GM18868 (cell line): ENCODE data around the gene MCOLN3.

Experiments used
- ATAC-seq: cut with Tn5 transposase; IDR thresholded peaks from one replicate; pipeline ENCODE4 v1.9.1; 2021; ENCODE audit warnings: mild to moderate bottlenecking, moderate library complexity; ENCODE audit not compliant: unreplicated experiment

The MCOLN3 gene, protein sequence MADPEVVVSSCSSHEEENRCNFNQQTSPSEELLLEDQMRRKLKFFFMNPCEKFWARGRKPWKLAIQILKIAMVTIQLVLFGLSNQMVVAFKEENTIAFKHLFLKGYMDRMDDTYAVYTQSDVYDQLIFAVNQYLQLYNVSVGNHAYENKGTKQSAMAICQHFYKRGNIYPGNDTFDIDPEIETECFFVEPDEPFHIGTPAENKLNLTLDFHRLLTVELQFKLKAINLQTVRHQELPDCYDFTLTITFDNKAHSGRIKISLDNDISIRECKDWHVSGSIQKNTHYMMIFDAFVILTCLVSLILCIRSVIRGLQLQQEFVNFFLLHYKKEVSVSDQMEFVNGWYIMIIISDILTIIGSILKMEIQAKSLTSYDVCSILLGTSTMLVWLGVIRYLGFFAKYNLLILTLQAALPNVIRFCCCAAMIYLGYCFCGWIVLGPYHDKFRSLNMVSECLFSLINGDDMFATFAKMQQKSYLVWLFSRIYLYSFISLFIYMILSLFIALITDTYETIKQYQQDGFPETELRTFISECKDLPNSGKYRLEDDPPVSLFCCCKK

DNA sequence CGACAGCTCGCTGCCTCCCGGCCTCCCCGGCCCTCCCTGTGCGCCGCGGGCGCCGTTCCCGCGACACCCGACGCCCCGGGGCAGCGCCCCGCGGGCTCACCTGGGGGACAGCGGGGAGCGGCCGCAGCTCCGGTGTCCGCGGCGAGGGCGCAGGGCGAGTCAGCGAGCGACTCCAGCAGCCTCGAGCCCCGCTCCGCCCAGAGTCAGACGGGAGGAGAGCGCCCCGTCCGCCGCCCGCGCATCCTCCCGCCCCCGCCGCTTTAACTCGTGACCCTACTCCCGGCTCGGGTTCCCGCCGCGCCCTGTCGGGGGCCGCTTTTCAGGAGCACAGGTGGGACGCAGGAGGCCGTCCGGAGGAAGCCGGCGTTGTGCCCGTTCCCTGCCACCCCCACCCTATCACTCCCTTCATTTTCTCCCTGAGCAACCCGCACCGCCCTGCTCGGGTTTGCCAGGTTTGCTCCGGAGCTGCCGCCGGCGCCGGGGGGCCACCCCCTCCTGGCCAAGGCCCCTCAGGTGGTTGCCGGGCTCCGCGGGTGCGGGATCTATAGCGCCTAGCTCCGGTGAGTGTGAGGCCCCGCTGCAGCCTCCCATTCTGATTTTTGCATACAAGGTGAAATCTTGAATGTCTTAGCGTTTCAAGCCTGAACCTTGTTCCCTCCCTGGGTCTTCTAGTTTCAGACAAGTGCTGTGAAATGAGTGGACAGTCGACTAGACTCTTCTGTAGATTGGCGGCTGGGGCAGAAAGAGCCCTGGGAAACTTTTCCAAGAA lies at the start of gene MCOLN3:
Gene MCOLN3 (minus strand): TSS at position 205 of the 769 bp plus-strand sequence. CDS start 3,140 bp downstream, outside the sequence.
- ATAC-seq = peak; percentile 58

DNA sequence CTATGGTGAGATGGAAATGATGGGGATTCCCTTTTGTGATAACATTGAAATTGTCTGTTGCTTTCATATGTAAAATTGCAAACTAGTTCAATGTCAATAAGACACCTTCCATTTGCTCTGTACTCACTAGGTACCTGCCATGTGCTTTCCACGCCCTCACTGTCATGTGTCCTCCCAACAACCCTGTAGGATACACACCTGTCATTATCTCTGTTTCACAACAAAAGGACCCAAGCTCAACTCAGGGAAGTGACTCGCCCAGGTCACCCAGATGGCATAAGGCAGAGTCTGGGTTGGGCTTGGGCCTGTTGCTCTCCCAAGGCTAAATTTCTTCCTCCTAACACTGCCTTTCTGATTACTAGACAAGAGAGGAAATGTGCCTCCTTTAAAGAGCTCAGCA lies 45.3 kb upstream of the MCOLN3 start:
- ATAC-seq = no peak

DNA sequence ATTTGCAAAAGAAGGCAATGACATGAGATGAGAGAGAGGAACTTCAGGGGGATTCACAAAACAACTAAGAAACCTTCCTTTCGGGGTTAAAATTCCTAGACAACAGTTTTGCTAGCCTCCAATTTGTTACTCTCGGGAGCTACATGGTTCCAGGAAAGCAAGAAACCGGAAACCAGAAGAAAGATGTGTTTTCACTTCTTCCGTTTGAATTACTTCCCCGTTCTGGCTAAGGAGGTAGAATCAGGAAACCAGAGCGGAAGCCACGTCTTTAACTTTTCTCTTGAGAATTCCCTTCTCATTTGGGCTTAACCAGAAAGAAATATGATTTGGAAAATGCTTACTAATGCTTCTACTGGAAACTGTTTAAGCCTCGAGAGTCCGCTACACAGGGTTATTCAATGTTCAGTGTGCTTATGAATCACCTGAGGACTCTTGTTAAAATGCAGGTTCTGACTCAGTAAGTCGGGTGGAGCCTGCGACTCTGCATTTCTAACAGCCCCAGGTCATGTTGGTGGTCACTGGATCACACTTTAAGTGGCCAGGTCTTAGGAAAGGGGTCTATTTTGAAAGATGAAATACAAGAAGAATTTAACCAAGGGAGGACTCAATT lies 43.5 kb upstream of the MCOLN3 start:
- peak; percentile 66 for ATAC-seq

DNA sequence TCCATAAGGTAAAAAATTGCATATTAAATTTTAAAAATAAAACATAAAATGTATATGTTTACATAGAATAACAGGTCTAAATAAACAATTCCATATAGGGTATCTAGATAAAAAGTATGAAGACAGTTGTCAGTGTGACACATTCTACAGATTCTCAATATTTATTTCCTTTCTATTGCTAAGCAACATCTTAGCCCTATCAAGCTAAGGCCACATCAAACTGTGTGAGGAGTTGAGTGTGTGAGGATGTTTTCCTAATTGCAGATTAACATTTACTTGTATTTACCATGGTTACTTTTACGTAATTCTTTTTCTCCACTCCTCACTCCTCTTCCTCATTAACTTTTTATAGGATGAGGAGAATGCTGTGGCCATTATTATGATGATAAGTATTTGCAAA lies 41.9 kb upstream of the MCOLN3 start:
- ATAC-seq = no peak

DNA sequence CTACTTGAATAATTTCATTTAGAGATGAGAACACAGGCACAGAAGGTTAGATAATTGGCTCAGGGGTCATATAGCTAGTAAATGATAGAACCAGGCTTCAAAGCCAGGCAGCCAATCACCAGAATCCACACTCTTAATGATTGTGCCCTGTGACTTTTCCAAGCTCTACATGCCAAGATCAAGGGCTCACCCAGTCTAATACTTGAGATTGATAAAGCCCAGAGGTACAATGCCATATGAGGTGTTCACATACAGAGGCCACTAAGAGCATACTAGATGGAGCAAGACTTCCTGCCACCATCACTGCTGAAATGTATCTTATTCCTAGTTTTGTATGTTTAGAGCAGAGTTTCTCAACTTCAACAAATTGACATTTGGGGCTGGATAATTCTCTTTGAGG lies 40.9 kb upstream of the MCOLN3 start:
- no peak for ATAC-seq

DNA sequence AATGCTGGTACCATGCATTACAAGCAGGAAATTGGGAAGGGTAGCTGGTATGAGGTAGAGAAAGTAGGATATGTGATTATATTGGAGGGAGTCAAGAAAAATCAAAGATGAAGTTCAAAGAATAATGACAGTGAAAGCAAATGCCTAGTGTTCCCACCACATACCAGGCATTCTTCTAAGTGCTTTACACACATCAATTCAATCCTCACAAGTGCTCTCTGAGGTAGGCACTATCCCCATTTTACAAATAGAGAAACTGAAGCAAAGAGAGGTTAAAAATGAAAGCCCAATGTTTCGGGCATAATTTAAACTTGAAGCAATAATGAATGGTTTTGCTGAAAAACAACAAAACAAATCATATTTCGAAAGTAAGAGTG lies 40.1 kb upstream of the MCOLN3 start:
- no peak for ATAC-seq

DNA sequence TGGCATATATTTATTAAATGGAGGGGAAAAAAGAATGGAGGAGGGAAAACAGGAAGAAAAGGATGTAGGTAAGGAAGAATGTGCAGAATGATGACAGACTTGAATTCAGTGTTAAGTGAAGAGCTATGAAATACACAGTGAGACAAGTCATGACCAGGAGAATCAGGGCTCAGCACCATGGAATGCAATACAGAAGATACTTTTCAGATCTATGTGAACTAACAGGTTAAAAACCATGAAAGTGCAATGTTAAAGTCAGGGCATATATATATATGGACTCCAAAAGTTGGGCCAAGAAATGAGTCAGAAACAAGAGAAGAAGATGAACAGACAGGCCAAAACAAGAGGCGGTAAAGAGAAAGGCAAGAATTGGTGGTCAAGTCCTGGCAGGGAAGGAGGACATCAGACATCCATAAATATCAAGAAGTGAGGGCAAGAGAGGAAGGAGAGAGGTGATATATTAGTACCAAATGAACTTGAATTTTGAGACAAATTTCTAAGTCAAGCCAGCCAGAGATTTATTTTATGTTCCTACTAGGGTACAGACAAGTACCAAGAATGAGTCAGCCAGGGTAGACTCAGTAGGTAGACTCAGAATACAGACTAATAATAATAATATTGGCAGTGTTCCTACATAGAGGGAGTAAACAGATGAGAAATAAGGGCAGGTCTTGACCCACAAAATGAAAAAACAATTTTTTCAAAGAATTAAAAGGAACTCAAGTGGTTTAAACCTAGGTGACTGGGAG lies 39.5 kb upstream of the MCOLN3 start:
- no peak for ATAC-seq

DNA sequence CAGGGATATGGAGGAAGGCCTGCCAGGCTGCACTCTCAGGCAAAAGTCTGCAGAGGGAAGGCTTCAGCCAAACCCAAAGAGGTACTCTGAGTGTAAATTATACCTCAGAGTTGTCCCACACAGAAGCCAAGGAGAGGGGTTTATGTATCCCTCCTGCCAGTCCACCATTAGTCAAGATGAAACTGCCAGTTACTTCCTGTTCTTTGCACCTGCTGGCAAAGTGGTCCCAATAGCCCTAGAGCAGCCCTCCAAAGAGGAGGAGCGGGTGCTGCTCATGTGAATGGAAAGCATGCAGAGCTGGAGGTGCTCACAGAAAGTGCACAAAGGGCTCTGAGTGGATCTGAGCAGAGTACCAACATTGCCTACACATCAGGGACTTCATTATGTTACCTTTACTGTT lies 37.1 kb upstream of the MCOLN3 start:
- ATAC-seq = peak; percentile 76

DNA sequence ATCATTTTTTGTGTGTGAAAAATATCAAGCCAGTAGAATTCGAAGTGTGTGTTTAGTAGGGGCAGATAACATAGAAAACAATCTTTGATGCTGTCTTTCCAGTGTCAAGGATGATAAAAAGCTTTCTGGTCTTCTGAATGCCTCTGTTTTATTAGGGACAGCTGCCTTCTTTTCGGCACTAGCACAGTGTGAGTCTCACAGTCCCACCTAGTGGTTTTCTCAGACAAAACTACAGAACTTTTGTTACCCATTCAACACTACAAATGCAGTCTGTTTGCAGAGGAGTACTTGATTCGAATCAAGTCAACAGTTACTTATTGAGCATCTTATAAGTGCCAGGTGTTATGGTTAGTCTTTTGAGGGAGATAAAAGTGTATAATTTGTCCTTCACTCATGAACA lies 30.6 kb upstream of the MCOLN3 start:
- no peak for ATAC-seq

DNA sequence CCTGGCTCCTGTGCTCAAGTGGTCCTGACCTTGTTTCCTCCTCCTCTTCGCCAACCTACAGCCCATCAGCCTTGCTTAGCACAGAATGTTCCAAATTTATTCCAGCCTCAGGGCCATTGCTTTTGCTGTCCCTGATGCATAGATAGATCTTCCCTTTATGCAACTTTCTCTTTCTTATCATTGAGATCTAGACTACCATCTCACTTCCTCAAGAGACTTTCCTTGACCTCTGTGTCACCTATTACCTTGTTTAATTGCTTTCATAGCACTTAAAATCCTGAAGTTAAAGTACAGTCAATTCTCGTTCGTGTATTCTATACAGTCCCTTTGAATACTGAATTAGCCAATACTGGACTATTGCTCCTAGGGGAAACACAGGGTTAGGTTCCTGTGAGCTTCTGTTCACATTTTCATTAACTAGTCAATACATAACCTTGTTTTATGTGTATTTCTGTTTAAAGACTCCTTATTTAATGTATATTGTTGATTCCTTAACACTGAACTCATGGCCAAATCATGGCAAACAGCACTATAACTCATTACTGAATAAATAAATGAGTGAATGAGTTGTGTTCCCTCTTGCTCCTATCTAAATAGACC lies 26.2 kb upstream of the MCOLN3 start:
- ATAC-seq = peak; percentile 61

DNA sequence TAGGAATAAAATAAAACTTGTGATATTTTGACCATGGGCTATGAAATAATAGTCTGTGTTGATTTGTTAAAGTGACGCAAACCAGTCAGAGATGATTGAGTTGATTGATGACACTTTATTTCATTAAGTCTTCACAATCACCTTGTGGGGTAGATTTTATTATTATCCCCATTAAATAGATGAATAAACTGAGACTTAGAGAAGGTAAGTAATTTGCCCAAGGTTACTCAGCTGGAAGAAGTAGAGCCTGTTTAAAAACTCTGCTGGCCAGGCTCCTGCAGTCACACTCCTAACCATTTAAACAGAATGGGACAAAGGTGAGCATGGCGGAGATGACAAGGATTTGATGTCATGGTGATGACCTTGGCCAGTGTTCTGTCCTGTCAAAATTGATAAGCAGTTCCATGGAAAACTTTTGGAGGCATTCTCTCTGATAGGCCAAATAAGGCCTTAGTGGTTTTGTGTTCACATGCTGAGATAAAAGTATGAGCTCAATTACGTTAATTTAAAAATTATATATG lies 22.7 kb upstream of the MCOLN3 start:
- ATAC-seq = no peak

DNA sequence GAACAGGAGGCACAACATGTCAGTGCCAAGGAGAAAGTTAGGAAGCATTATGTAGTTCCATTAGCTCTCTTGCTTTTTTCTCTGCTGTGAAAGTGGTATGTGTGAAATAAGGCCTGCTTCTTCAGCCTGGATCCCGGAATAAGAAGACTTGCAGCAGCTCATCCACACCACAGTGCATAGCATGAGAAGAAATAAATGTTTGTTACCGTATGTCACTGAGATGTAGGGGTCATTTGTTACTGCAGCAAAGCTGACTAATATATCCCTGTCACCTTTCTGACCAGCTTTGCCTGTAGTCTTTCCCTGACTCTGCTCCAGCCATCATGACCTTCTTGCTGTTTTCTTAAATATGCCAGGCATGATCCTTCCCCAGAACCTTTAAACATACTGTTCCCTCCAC lies 20.5 kb upstream of the MCOLN3 start:
- no peak for ATAC-seq

DNA sequence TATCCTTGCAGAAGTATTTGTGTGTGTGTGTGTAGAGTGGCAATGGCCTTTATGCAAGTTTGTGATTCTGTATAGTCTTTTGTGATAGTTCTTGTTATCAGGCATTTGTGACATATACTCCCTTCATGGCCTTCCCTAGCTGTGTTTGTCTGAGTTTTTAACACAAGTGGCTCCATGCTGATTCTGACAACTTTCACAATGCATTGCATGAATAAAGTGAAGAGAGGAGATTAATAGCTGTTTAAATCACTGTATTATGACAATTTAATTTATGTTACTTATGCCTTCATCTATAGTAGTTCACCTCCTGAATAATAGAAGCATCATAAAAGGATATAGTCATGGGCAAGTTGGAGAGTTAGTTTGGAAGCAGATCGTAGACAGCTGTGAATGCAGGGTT lies 17.2 kb upstream of the MCOLN3 start:
- no peak for ATAC-seq

DNA sequence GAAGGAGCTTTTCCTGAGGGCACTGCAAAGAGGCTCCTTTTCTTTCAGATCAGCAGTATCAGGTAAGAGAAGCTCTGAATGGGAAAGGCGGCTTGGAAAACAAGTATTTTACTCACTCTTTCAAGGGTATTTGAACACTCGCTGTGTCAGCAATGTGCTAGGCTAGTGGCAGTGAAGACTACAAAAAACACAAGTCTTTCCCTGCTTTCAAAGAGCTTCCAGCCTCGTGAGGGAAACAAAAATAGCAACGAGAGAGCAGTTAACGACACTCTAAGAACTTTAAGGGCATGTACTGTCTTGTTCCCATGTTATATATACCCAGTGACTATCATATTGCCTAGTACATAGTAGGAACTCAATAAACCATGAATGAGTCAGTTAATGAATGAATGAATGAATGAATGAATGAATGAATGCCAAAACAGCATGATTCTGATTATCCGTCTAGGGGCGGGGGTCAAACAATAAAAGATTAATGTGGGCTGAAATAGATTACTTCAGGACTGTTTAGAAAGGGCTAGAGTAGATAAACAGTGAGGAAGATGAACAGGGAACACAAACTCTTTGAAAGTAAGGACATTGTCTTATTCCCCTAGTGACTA lies 14.2 kb upstream of the MCOLN3 start:
- ATAC-seq = peak; percentile 1

DNA sequence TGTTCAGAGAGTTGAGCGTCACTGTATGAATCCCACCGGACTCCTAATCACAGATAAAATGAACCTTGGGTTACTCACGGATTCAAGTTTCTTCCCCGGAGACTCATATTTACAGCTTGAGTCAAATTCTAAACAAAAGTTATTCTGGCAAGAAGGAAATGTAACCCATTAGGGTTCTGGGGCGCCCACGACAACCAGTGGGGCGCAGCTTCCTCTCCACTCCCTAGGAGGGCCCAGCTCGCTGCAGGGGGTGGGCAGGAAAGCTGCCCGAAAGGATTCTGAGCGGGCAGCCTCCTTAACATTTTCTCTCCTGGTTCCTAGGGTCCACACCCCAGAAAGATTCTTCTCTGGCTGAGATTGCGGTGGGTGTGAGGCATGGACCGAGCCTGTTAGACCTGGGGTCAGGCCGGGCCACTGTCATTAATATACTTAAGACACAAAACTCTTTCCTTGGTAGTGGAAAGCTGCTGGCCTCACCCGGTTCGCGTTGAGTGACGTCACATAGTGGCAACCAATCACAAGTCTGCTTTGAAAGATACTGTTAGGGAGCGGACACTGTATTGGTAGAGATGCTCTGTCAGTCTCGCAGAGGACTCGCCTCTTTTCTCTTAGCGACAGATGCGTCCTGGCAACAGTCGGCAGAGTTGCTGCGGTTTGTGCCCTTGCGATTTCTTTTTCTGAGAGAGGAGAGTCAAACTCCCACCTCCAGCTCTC lies 13.6 kb upstream of the MCOLN3 start:
- ATAC-seq = peak; percentile 99

DNA sequence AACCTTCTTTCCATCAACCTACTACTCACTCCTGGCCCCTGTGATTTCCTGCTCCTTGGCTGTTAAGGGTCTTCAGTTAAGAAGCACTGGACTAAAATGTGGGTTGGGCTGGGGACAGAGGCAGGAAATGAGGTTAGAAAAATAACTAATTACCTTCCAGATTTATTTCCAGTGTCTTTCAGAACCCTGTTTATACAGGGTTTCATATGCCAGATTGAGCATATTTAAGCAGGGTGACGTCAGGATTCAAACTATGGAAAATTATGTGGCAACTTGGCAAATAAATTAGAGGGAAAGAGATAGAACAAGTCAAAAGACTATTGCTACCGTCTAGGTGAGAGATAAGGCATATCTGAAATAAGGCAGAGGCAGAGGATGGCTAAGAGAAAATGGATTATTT lies 11.7 kb upstream of the MCOLN3 start:
- no peak for ATAC-seq

DNA sequence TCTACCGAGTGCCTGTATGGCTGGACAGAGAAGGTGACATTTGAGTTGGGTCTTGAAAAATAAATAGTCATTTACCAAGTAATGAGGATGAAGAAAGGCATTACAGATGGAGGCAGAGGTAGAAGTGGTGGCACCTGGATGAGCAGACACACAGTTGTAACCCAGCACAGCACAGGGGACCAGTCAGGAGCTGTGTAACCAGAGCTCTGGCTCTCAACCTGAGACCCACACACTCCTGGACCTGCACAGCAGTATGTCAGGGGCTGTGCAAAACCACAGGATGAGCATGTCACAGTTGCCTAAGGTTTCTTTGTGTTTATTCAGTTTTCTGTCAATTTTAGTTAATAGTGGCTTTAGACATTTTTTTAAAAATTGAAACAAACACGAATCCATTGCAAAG lies 11.3 kb upstream of the MCOLN3 start:
- ATAC-seq = no peak

DNA sequence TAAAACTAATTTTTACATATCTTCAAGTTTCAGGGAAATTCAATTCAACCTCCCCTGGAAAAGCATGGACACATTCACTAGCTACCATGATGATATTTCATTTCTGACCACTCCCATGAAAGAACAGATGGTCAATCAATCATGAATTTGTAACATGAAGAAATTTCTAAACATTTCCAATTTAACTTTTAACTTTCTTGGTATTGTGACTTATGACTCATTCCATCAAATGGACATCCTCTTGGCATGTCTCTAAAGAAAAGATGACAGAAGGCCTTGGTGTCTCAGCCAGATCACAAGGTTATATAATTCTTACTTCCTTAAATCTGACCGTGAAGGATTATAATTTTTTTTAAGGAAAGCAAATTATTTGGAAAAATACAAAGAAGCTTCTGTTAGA lies 10.5 kb upstream of the MCOLN3 start:
- ATAC-seq = no peak

DNA sequence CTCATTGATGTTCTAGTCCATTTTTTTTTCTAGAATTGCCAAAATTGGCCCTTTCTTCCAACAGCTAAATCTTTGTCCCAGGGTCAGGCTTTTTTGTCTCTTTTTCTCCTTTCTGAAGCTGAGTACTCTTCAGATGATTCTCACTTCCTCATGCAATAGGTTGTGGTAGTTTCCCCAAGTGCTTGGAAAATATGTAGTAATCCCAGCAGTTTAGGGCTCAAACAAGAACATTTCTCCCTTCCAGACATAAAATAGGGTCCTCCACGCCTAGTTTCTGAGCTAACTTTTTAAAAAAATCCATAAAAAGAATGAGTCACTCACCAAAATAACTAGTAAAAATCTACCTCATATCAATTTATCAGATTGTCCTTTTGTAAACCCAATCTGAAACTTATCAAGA lies 10.0 kb upstream of the MCOLN3 start:
- ATAC-seq = peak; percentile 30
